Spleen (tissue), 11 donors: ENCODE measurements around the gene OSBPL9. TPM values are rescaled to one million over a fixed set of nuclear protein-coding genes. Genes with fewer than 3 reads are reported as not detected.
"Not testable (repeated sequence)": the region's sequence is repeated elsewhere in the genome, so short reads cannot be mapped to it uniquely, and the experiment has no call there.

ENCODE experiments used
- DNase-seq: peaks from one replicate; pipeline ENCODE4 v3.0.0-alpha.2; 2020
- H3K27ac ChIP-seq, 8 donors: fragments of 200-600 bp; sonication (generic) in 7 of 8; 1 replicate in 4 of 8; 2 replicates in 4 of 8; pipeline versions ENCODE4 v1.5.0 to v1.8.0; 2016 to 2021; ENCODE audit warnings: inconsistent platforms in 4 of 8, mild to moderate bottlenecking in 4 of 8, moderate library complexity in 1 of 8
- H3K27me3 ChIP-seq, 7 donors: fragments of 200-600 bp; sonication (generic) in 6 of 7; replicated peaks in 1 of 7; 1 replicate in 4 of 7; 2 replicates in 3 of 7; pipeline versions ENCODE4 v1.5.0 to v1.8.0; 2016 to 2021; ENCODE audit warnings: inconsistent platforms in 3 of 7, mild to moderate bottlenecking in 1 of 7
- H3K36me3 ChIP-seq, 6 donors: fragments of 200-600 bp; sonication (generic) in 5 of 6; 1 replicate in 4 of 6; 2 replicates in 2 of 6; pipeline versions ENCODE4 v1.5.0 to v1.8.0; 2016 to 2021; ENCODE audit warnings: inconsistent platforms in 2 of 6
- H3K4me1 ChIP-seq, 6 donors: fragments of 200-600 bp; sonication (generic) in 5 of 6; 1 replicate in 3 of 6; 2 replicates in 3 of 6; pipeline versions ENCODE4 v1.5.0 to v1.8.0; 2016 to 2021; ENCODE audit warnings: inconsistent platforms in 3 of 6
- H3K4me3 ChIP-seq, 8 donors: fragments of 200-600 bp; sonication (generic) in 7 of 8; 1 replicate in 4 of 8; 2 replicates in 4 of 8; pipeline versions ENCODE4 v1.5.0 to v1.8.0; 2016 to 2021; ENCODE audit warnings: inconsistent platforms in 4 of 8, mild to moderate bottlenecking in 4 of 8, moderate library complexity in 2 of 8
- H3K9me3 ChIP-seq, 8 donors: fragments of 200-600 bp; sonication (generic) in 7 of 8; 1 replicate in 4 of 8; 2 replicates in 4 of 8; pipeline versions ENCODE4 v1.5.0 to v1.8.0; 2016 to 2021; ENCODE audit warnings: inconsistent platforms in 4 of 8
- POLR2A ChIP-seq, 3 donors: fragments of 450-650 bp; IDR thresholded peaks; one replicate each; pipeline ENCODE4 v1.5.1; 2017; ENCODE audit warnings: antibody characterized with exemption in 3 of 3, mild to moderate bottlenecking in 1 of 3
- POLR2AphosphoS5 ChIP-seq, 3 donors: sonication (generic); formaldehyde crosslinking; IDR thresholded peaks; one replicate each; pipeline ENCODE4 v1.5.1; 2017; ENCODE audit warnings: antibody characterized with exemption in 3 of 3
- WGBS, 5 donors: extraction: QIAGEN DNeasy Blood & Tissue Kit in 3 of 5; methylation state at CpG; one replicate each; pipeline versions ENCODE4 v1.1.5 to v1.1.7; 2013 to 2018; 5-methylcytosine and 5-hydroxymethylcytosine counted together
- intact Hi-C: fragments of 100-400 bp; cut with DNase I; formaldehyde crosslinking; loops from one replicate; pipeline ENCODE4 v1.15.0; 2023; ENCODE audit warnings: low total_unique reads
- polyA plus RNA-seq, 3 donors: library from polyadenylated mRNA; stranded (reverse); fragments of 200-250 nt; gene quantifications; one replicate each; pipeline ENCODE4 v1.2.1, GENCODE V29; 2013
- total RNA-seq, 7 donors: library from RNA; depleted of rRNA in 3 of 7; stranded (reverse); fragments of >200 nt in 3 of 7; fragmentation: NEBNext Ultra II Directional in 4 of 7; extraction: Animal tissue kit (Norgen Biotek cat#: 25700) in 4 of 7; gene quantifications; one replicate each; pipeline versions ENCODE4 v1.1.0 to v1.2.1, GENCODE V29; 2016 to 2021
- TF ChIP-seq, protein P1 (sequence below), 11 experiments: fragments of 200-600 bp in 7 of 11; fragments of 450-650 bp in 4 of 11; sonication (generic) in 4 of 11; IDR thresholded peaks in 8 of 11; conservative IDR thresholded peaks in 3 of 11; 1 replicate in 7 of 11; 2 replicates in 4 of 11; pipeline versions ENCODE4 v1.4.0 to v1.8.0; 2016 to 2021; ENCODE audit warnings: antibody characterized with exemption in 11 of 11, inconsistent platforms in 4 of 11, mild to moderate bottlenecking in 1 of 11
- donor health status: healthy with polysubstance abuse.
- donor health status: DM: no; HTN: no; CAD: no; lungs with moderate emphysema.
- donor health status: DM: no; HTN: no; CAD: no.
- donor health status: Bipolar disorder and iron deficiency.
- donor health status: healthy.
- donor health status: DM: no; HTN: no; CAD: no.
- donor health status: DM: yes; HTN: yes; CAD: no.

The OSBPL9 gene
- total and polyA plus RNA-seq, 10 donors = 34.6 to 97.4 (median 80.6) TPM

DNA sequence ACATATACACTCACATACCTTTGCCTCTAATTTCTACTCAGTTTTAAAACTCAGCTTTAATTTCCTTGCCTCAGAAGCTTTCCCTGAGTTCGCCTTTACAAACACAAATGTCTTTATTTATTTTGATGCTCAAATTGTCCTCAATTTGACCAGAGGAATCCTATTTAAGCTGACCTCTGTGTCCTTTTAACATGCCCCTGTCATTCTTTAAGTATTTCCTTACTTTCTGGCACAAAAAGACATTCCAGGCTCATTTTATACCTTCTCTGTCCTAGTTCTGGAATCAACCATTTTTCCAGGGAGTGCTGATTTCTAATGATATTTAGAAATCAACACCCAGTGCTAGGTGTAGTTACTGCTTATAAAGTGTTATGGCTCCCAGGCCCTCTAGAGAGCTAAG lies 82.5 kb downstream of the OSBPL9 start:
- no peaks in the 10 kb centered on the region for H3K27me3 ChIP-seq
- 85 to 90% (median 87%) methylated on average over 1 of the region's 1 CpG for WGBS, 5 donors
- peaks cover 0 to 7% (median 0%) of the 10 kb centered on the region in 6 donors for H3K36me3 ChIP-seq
- H3K4me1 ChIP-seq = peaks cover 0 to 37% (median 8%) of the 10 kb centered on the region in 6 donors
- TF ChIP-seq, protein P1, sequence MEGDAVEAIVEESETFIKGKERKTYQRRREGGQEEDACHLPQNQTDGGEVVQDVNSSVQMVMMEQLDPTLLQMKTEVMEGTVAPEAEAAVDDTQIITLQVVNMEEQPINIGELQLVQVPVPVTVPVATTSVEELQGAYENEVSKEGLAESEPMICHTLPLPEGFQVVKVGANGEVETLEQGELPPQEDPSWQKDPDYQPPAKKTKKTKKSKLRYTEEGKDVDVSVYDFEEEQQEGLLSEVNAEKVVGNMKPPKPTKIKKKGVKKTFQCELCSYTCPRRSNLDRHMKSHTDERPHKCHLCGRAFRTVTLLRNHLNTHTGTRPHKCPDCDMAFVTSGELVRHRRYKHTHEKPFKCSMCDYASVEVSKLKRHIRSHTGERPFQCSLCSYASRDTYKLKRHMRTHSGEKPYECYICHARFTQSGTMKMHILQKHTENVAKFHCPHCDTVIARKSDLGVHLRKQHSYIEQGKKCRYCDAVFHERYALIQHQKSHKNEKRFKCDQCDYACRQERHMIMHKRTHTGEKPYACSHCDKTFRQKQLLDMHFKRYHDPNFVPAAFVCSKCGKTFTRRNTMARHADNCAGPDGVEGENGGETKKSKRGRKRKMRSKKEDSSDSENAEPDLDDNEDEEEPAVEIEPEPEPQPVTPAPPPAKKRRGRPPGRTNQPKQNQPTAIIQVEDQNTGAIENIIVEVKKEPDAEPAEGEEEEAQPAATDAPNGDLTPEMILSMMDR (IDR thresholded peaks at IDR 0.05 in 8 of 11, conservative IDR thresholded peaks at IDR 0.05 in 3 of 11) = no peak
- TF ChIP-seq POLR2A (IDR thresholded peaks at IDR 0.05) = no peak
- TF ChIP-seq POLR2AphosphoS5 (IDR thresholded peaks at IDR 0.05) = no peak
- intact Hi-C loops = no loop called here
- no peak overlapping the region for H3K4me3 ChIP-seq
- no peak overlapping the region for H3K27ac ChIP-seq
- no peaks in the 10 kb centered on the region for H3K9me3 ChIP-seq
- DNase-seq = no peak

DNA sequence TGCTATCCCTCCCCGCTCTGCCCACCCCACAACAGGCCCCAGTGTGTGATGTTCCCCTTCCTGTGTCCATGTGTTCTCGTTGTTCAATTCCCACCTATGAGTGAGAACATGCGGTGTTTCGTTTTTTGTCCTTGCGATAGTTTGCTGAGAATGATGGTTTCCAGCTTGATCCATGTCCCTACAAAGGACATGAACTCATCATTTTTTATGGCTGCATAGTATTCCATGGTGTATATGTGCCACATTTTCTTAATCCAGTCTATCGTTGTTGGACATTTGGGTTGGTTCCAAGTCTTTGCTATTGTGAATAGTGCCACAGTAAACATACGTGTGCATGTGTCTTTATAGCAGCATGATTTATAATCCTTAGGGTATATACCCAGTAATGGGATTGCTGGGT lies 84.9 kb downstream of the OSBPL9 start:
- H3K4me3 ChIP-seq, H3K36me3 ChIP-seq, H3K27ac ChIP-seq, H3K9me3 ChIP-seq, H3K27me3 ChIP-seq, DNase-seq, intact Hi-C loops: not testable (repeated sequence)
- peaks cover 0 to 20% (median 4%) of the 10 kb centered on the region in 6 donors for H3K4me1 ChIP-seq
- WGBS, 5 donors = 97 to 100% (median 99%) methylated on average over 6 to 7 of the region's 7 CpGs

DNA sequence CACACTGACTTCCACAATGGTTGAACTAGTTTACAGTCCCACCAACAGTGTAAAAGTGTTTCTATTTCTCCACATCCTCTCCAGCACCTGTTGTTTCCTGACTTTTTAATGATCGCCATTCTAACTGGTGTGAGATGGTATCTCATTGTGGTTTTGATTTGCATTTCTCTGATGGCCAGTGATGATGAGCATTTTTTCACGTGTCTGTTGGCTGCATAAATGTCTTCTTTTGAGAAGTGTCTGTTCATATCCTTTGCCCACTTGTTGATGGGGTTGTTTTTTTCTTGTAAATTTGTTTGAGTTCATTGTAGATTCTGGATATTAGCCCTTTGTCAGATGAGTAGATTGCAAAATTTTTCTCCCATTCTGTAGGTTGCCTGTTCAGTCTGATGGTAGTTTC lies 85.3 kb downstream of the OSBPL9 start:
- DNase-seq, H3K36me3 ChIP-seq, intact Hi-C loops, H3K27ac ChIP-seq, H3K4me3 ChIP-seq, H3K27me3 ChIP-seq, H3K9me3 ChIP-seq: not testable (repeated sequence)
- WGBS, 5 donors = 57 to 64% (median 62%) methylated on average over 1 of the region's 2 CpGs; no CpG with 5 or more reads in 1 of the 5 donors
- peaks cover 0 to 18% (median 4%) of the 10 kb centered on the region in 6 donors for H3K4me1 ChIP-seq

DNA sequence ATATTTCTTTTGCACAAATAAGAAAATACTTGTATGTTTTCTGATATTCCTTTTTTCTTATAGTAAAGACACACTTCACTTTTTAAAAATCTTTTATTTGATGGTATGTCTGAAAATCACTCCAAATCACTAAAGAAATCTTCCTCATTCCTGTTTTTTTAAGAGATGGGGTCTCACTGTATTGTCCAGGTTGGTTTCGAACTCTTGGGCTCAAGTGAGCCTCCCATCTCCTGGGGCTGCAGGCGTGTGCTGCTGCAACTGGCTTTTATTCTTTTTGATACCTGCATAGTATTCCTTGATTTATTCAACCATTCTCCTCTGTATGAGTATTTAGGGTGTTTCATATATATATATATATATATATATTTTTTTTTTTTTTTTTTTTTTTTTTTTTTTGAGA lies 88.1 kb downstream of the OSBPL9 start:
- peaks cover 0 to 17% (median 4%) of the 10 kb centered on the region in 6 donors for H3K4me1 ChIP-seq
- no peaks in the 10 kb centered on the region for H3K9me3 ChIP-seq
- DNase-seq = no peak
- 94 to 100% (median 96%) methylated on average over 2 of the region's 2 CpGs for WGBS, 5 donors
- H3K27ac ChIP-seq = no peak overlapping the region
- TF ChIP-seq, protein P1 (IDR thresholded peaks at IDR 0.05 in 8 of 11, conservative IDR thresholded peaks at IDR 0.05 in 3 of 11) = no peak
- TF ChIP-seq POLR2A (IDR thresholded peaks at IDR 0.05) (no peak), POLR2AphosphoS5 (IDR thresholded peaks at IDR 0.05) (no peak)
- intact Hi-C loops = no loop called here
- H3K36me3 ChIP-seq = peaks cover 0 to 7% (median 0%) of the 10 kb centered on the region in 6 donors
- H3K27me3 ChIP-seq = no peaks in the 10 kb centered on the region
- H3K4me3 ChIP-seq = no peak overlapping the region

DNA sequence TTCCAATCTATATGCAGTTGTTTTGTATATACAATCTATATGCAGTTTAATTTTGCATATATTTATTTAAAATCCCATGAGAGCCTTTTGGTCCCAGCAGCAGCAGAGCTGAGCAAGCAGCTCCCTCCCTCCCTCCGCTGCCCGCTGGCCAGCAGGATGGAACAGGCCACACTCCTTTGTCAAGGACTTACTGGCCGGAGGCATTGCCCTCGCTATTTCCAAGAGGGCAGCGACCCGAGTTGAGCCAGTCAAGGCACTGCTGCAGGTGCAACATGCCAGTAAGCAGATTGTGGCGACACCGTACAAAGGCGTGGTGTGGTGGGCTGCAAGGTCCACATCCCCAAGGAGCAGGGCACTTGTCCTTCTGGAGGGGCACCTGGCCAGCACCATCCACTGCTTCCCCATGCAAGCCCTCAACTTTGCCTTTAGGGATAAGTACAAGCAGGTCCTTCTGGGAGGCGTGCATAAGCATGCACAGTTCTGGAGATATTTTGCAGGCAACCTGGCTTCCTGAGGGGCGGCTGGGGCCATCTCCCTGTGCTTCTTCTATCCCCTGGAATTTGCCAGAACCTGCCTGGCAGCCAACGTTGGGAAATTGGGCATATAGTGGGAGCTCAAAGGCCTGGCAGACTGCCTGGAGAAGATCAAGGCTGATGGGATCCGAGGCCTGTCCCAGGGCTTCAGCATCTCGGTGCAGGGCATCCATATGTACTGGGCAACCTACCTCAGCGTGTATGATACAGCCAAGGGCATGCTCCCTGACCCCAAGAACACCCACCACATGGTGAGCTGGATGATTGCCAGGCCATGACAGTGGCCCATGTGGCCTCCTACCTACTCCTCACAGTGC lies 92.2 kb downstream of the OSBPL9 start:
- 79 to 86% (median 83%) methylated on average over 9 to 15 of the region's 15 CpGs for WGBS, 5 donors
- H3K9me3 ChIP-seq = no peaks in the 10 kb centered on the region
- no peak overlapping the region for H3K27ac ChIP-seq
- no peak overlapping the region for H3K4me3 ChIP-seq
- H3K4me1 ChIP-seq = peaks cover 0 to 9% (median 3%) of the 10 kb centered on the region in 6 donors
- TF ChIP-seq POLR2A (IDR thresholded peaks at IDR 0.05) = no peak
- TF ChIP-seq, protein P1 (IDR thresholded peaks at IDR 0.05 in 8 of 11, conservative IDR thresholded peaks at IDR 0.05 in 3 of 11) = no peak
- peak in 1 of 3 donors; percentile 39 for TF ChIP-seq POLR2AphosphoS5 (IDR thresholded peaks at IDR 0.05)
- no peaks in the 10 kb centered on the region for H3K27me3 ChIP-seq
- no peak for DNase-seq
- H3K36me3 ChIP-seq = no peaks in the 10 kb centered on the region
- intact Hi-C loops = no loop called here
